H9 (cell line): ENCODE data around the gene SLC9A5. TPM values are rescaled to one million over a fixed set of nuclear protein-coding genes. Genes with fewer than 3 reads are reported as not detected.

Source experiments
- DNase-seq: peaks from one replicate; pipeline ENCODE4 v3.0.0-alpha.2; 2017
- H2AFZ ChIP-seq: one replicate; pipeline ENCODE4 v1.6.1; 2013; ENCODE audit warnings: mild to moderate bottlenecking, low read length, control low read depth, moderate library complexity
- H2AK5ac ChIP-seq: 2 replicates; pipeline ENCODE4 v1.6.1; 2013; ENCODE audit warnings: low read length, control low read depth, mixed read lengths; ENCODE audit not compliant: insufficient read length
- H2BK120ac ChIP-seq: one replicate; pipeline ENCODE4 v1.6.1; 2013; ENCODE audit warnings: low read depth, mild to moderate bottlenecking, low read length, control low read depth, inconsistent platforms; ENCODE audit not compliant: poor library complexity, severe bottlenecking
- H2BK12ac ChIP-seq: 2 replicates; pipeline ENCODE4 v1.6.1; 2013; ENCODE audit warnings: low read length, control low read depth, mixed read lengths, low read depth; ENCODE audit not compliant: insufficient read length
- H2BK15ac ChIP-seq: 2 replicates; pipeline ENCODE4 v1.6.1; 2013; ENCODE audit warnings: low read depth, low read length, control low read depth
- H2BK20ac ChIP-seq: one replicate; pipeline ENCODE4 v1.6.1; 2013; ENCODE audit warnings: low read depth, mild to moderate bottlenecking, low read length, control low read depth, inconsistent platforms; ENCODE audit not compliant: poor library complexity, severe bottlenecking
- H2BK5ac ChIP-seq: 2 replicates; pipeline ENCODE4 v1.6.1; 2013; ENCODE audit warnings: low read length, control low read depth, mixed read lengths; ENCODE audit not compliant: insufficient read length
- H3K14ac ChIP-seq: 2 replicates; pipeline ENCODE4 v1.6.1; 2013; ENCODE audit warnings: low read length, control low read depth; ENCODE audit not compliant: insufficient read depth
- H3K18ac ChIP-seq: 2 replicates; pipeline ENCODE4 v1.6.1; 2013; ENCODE audit warnings: low read depth, mild to moderate bottlenecking, mixed read lengths, low read length, control low read depth; ENCODE audit not compliant: insufficient read length
- H3K23ac ChIP-seq: 2 replicates; pipeline ENCODE4 v1.6.1; 2013; ENCODE audit warnings: low read length, control low read depth, mixed read lengths, low read depth; ENCODE audit not compliant: insufficient read length
- H3K23me2 ChIP-seq: 2 replicates; pipeline ENCODE4 v1.6.1; 2013; ENCODE audit warnings: low read depth, mild to moderate bottlenecking, mixed read lengths, low read length, control low read depth; ENCODE audit not compliant: insufficient read length, poor library complexity, severe bottlenecking
- H3K27ac ChIP-seq: 2 replicates; pipeline ENCODE4 v1.5.1; 2013; ENCODE audit warnings: low read length, control low read depth, mixed read lengths, low read depth; ENCODE audit not compliant: insufficient read length
- H3K27me3 ChIP-seq: 2 replicates; pipeline ENCODE4 v1.6.1; 2013; ENCODE audit warnings: low read length, control low read depth, inconsistent platforms; ENCODE audit not compliant: insufficient read depth
- H3K4ac ChIP-seq: 2 replicates; pipeline ENCODE4 v1.6.1; 2013; ENCODE audit warnings: low read depth, mild to moderate bottlenecking, control low read depth, inconsistent platforms, low read length, moderate library complexity
- H3K4me1 ChIP-seq: 2 replicates; pipeline ENCODE4 v1.6.1; 2013; ENCODE audit warnings: low read length, control low read depth, inconsistent platforms; ENCODE audit not compliant: insufficient read depth
- H3K4me2 ChIP-seq: 2 replicates; pipeline ENCODE4 v1.6.1; 2013; ENCODE audit warnings: low read length, control low read depth, mixed read lengths; ENCODE audit not compliant: insufficient read length, insufficient read depth
- H3K56ac ChIP-seq: 2 replicates; pipeline ENCODE4 v1.6.1; 2013; ENCODE audit warnings: low read depth, mild to moderate bottlenecking, mixed read lengths, low read length, control low read depth; ENCODE audit not compliant: insufficient read length
- H3K79me1 ChIP-seq: 2 replicates; pipeline ENCODE4 v1.6.1; 2013; ENCODE audit warnings: low read depth, mild to moderate bottlenecking, moderate library complexity, low read length, control low read depth, inconsistent platforms; ENCODE audit not compliant: insufficient read depth, poor library complexity, severe bottlenecking
- H3K79me2 ChIP-seq: 2 replicates; pipeline ENCODE4 v1.6.1; 2013; ENCODE audit warnings: low read length, control low read depth, inconsistent platforms; ENCODE audit not compliant: insufficient read depth
- H3K9ac ChIP-seq: 2 replicates; pipeline ENCODE4 v1.6.1; 2013; ENCODE audit warnings: low read length, control low read depth, mixed read lengths; ENCODE audit not compliant: insufficient read length; ENCODE audit errors: extremely low read depth
- H3K9me3 ChIP-seq: one replicate; pipeline ENCODE4 v1.6.1; 2013; ENCODE audit warnings: low read depth, low read length, inconsistent platforms; ENCODE audit not compliant: control insufficient read depth
- H3T11ph ChIP-seq: one replicate; pipeline ENCODE4 v1.6.1; 2013; ENCODE audit warnings: mild to moderate bottlenecking, low read length, control low read depth, inconsistent platforms
- H4K20me1 ChIP-seq: one replicate; pipeline ENCODE4 v1.6.1; 2013; ENCODE audit not compliant: control insufficient read depth, insufficient read length, insufficient read depth
- H4K5ac ChIP-seq: 2 replicates; pipeline ENCODE4 v1.6.1; 2013; ENCODE audit warnings: low read depth, mild to moderate bottlenecking, mixed read lengths, low read length, control low read depth; ENCODE audit not compliant: insufficient read length
- H4K8ac ChIP-seq: replicated peaks from 2 replicates; pipeline ENCODE4 v1.6.1; 2013; ENCODE audit warnings: low read length, control low read depth, mixed read lengths, low read depth; ENCODE audit not compliant: insufficient read length
- H4K91ac ChIP-seq: 2 replicates; pipeline ENCODE4 v1.6.1; 2013; ENCODE audit warnings: low read depth, mild to moderate bottlenecking, moderate library complexity, mixed read lengths, low read length, control low read depth; ENCODE audit not compliant: insufficient read length
- H3K27ac Mint-ChIP-seq, 3 experiments: 2 replicates in 2 of 3; 3 replicates in 1 of 3; pipeline ENCODE4 v1.8.0; 2020 to 2021; ENCODE audit warnings: mixed read lengths in 3 of 3, mild to moderate bottlenecking in 1 of 3, moderate library complexity in 1 of 3
- H3K27me3 Mint-ChIP-seq: 2 replicates; pipeline ENCODE4 v1.8.0; 2021; ENCODE audit warnings: low read depth, mild to moderate bottlenecking, moderate library complexity, mixed read lengths
- H3K36me3 Mint-ChIP-seq, 3 experiments: 2 replicates in 2 of 3; 3 replicates in 1 of 3; pipeline ENCODE4 v1.8.0; 2020 to 2021; ENCODE audit warnings: low read depth in 3 of 3, mixed read lengths in 3 of 3; ENCODE audit not compliant: insufficient read depth in 1 of 3
- H3K4me1 Mint-ChIP-seq, 2 experiments: 2 replicates each; pipeline ENCODE4 v1.8.0; 2020; ENCODE audit warnings: mixed read lengths in 2 of 2
- H3K4me3 Mint-ChIP-seq, 2 experiments: 2 replicates in 1 of 2; 3 replicates in 1 of 2; pipeline ENCODE4 v1.8.0; 2020 to 2021; ENCODE audit warnings: mild to moderate bottlenecking in 2 of 2, mixed read lengths in 2 of 2, moderate library complexity in 1 of 2
- H3K9me3 Mint-ChIP-seq, 2 experiments: 2 replicates in 1 of 2; 3 replicates in 1 of 2; pipeline ENCODE4 v1.8.0; 2020; ENCODE audit warnings: mild to moderate bottlenecking in 2 of 2, mixed read lengths in 2 of 2, moderate library complexity in 1 of 2
- CTCF ChIP-seq: fragments of 200-600 bp; sonication (generic); conservative IDR thresholded peaks from 3 replicates; pipeline ENCODE4 v1.8.0; 2021; ENCODE audit warnings: antibody characterized with exemption, mild to moderate bottlenecking
- WGBS: extraction: QIAGEN DNeasy Blood & Tissue Kit; methylation state at CpG from one replicate; pipeline ENCODE4 v1.1.7; 2013; ENCODE audit warnings: missing lambda C conversion rate, low lambda C conversion rate, mixed read lengths; ENCODE audit not compliant: insufficient read length; ENCODE audit errors: extremely low coverage; 5-methylcytosine and 5-hydroxymethylcytosine counted together
- total RNA-seq: library from RNA; stranded (reverse); gene quantifications from 2 replicates; pipeline ENCODE4 v1.2.1, GENCODE V29; 2021

Gene SLC9A5
- total RNA-seq, 1 experiment from 2014 or later = 9.1 TPM

GRCh38 chr16:67294938-67295361 lies 46.2 kb downstream of the SLC9A5 start:
- Histone ChIP-seq H4K8ac (no peak overlapping the region), H3K79me2 (no peaks in the 10 kb centered on the region), H3K4me2 (no peak overlapping the region), H2BK20ac (no peak overlapping the region), H3K14ac (no peak overlapping the region), H3K4me1 (no peaks in the 10 kb centered on the region), H3T11ph (no peak overlapping the region), H3K23ac (no peak overlapping the region), H3K79me1 (no peaks in the 10 kb centered on the region), H4K5ac (no peak overlapping the region), H2AK5ac (no peak overlapping the region), H2BK120ac (no peak overlapping the region), H3K9me3 (no peaks in the 10 kb centered on the region), H3K56ac (no peak overlapping the region), H3K27me3 (no peaks in the 10 kb centered on the region; the same call in 1 of the 2 replicates), H3K4ac (no peak overlapping the region), H2BK5ac (no peak overlapping the region), H2AFZ (no peak overlapping the region), H3K27ac (no peak overlapping the region), H4K91ac (no peak overlapping the region), H2BK15ac (no peak overlapping the region), H3K23me2 (no peaks in the 10 kb centered on the region), H3K9ac (no peak overlapping the region), H4K20me1 (no peaks in the 10 kb centered on the region), H2BK12ac (no peak overlapping the region), H3K18ac (no peak overlapping the region)
- Mint-ChIP-seq H3K27me3 (peaks cover 58% of the 10 kb centered on the region), H3K4me3 (no peak overlapping the region), H3K27ac (no peak overlapping the region), H3K9me3 (no peaks in the 10 kb centered on the region), H3K4me1 (peaks cover 6 to 7% of the 10 kb centered on the region in 2 experiments), H3K36me3 (no peaks in the 10 kb centered on the region)
- no peak for DNase-seq
- 0 out of 3 replicates have a peak, but pooled peaks have one; percentile 10 for TF ChIP-seq CTCF
- no CpG with 5 or more reads among the region's 7 CpGs for whole genome bisulfite sequencing
